ENCODE results near the gene RGS1. TPM values are rescaled to one million over a fixed set of nuclear protein-coding genes. Genes with fewer than 3 reads are reported as not detected.

Gene RGS1
- total RNA-seq, 2 donors from 2014 or later, result not detected

DNA sequence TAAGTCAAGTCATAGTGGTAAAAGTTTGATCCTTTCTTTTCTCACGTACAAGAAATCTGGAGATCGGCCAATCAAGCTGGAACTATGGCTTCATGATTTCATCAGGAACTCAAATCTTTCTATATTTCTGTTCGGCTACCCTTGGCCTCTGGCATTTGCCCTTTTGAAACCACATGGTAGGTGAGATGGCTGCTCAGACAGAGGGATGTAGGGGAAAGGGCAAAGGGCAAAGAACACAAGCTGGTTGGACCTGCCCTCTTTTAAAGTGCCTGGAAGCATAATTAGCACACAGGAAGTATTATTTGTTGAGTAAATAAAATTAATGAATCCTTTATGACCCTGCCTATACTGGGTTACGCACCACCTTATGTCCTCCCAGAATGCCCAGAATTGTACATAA lies 11.5 kb upstream of the RGS1 start:
- 82 to 94% methylated on average over 2 to 4 of the region's 4 CpGs for WGBS, 2 experiments (ENCODE audit: insufficient coverage in 1 of 2, insufficient read length in 1 of 2)
- no peak for TF ChIP-seq CTCF (conservative IDR thresholded peaks at IDR 0.05)
- H3K9me3 Mint-ChIP-seq, result peaks cover 2% of the 10 kb centered on the region

GRCh38 chr1:192565946-192566345 lies 9.6 kb upstream of the RGS1 start:
- H3K27me3 Mint-ChIP-seq (ENCODE audit: insufficient read depth), result peaks cover 71% of the 10 kb centered on the region
- peaks cover 16% of the 10 kb centered on the region for H3K9me3 Mint-ChIP-seq
- peaks cover 5% of the 10 kb centered on the region for H3K4me1 ChIP-seq (ENCODE audit: control insufficient read depth, insufficient read depth, low read length)
- H3K27ac Mint-ChIP-seq, result no peak overlapping the region
- 100% methylated on average over 1 of the region's 1 CpG; no CpG with 5 or more reads in 1 of the 2 experiments for WGBS, 2 experiments (ENCODE audit: insufficient coverage in 1 of 2, insufficient read length in 1 of 2)
- H3K4me3 Mint-ChIP-seq, result no peak overlapping the region
- H3K9ac ChIP-seq (ENCODE audit: extremely low read depth, low read length, poor library complexity, severe bottlenecking), result no peak overlapping the region
- H3K27ac ChIP-seq (ENCODE audit: low read depth, low read length), result no peak overlapping the region
- no peaks in the 10 kb centered on the region for H3K36me3 Mint-ChIP-seq (ENCODE audit: low read depth)
- no peak for DNase-seq
- H3K36me3 ChIP-seq (ENCODE audit: control insufficient read depth, insufficient read depth, low read length), result no peaks in the 10 kb centered on the region
- H3K9me3 ChIP-seq (ENCODE audit: control insufficient read depth, low read length), result peaks cover 14% of the 10 kb centered on the region
- H3K27me3 ChIP-seq (ENCODE audit: control insufficient read depth, insufficient read depth, low read length, poor library complexity, severe bottlenecking), result peaks cover 49% of the 10 kb centered on the region
- TF ChIP-seq CTCF (conservative IDR thresholded peaks at IDR 0.05), result no peak
- H3K4me3 ChIP-seq (ENCODE audit: low read length), result no peak overlapping the region
- peaks cover 29% of the 10 kb centered on the region for H3K4me1 Mint-ChIP-seq

More for the DNA sequence above, 11.5 kb upstream of the RGS1 start:
- H3K36me3 ChIP-seq (ENCODE audit: control insufficient read depth, insufficient read depth, low read length), result no peaks in the 10 kb centered on the region
- peaks cover 5% of the 10 kb centered on the region for H3K4me1 ChIP-seq (ENCODE audit: control insufficient read depth, insufficient read depth, low read length)
- H3K27me3 ChIP-seq (ENCODE audit: control insufficient read depth, insufficient read depth, low read length, poor library complexity, severe bottlenecking), result peaks cover 59% of the 10 kb centered on the region
- H3K9me3 ChIP-seq (ENCODE audit: control insufficient read depth, low read length), result peaks cover 2% of the 10 kb centered on the region
- Mint-ChIP-seq H3K4me1 (peaks cover 34% of the 10 kb centered on the region), H3K27me3 (ENCODE audit: insufficient read depth) (peaks cover 72% of the 10 kb centered on the region), H3K27ac (no peak overlapping the region), H3K36me3 (ENCODE audit: low read depth) (no peaks in the 10 kb centered on the region), H3K4me3 (no peak overlapping the region)
- no peak overlapping the region for H3K9ac ChIP-seq (ENCODE audit: extremely low read depth, low read length, poor library complexity, severe bottlenecking)
- no peak overlapping the region for H3K27ac ChIP-seq (ENCODE audit: low read depth, low read length)
- DNase-seq, result no peak
- no peak overlapping the region for H3K4me3 ChIP-seq (ENCODE audit: low read length)

DNA sequence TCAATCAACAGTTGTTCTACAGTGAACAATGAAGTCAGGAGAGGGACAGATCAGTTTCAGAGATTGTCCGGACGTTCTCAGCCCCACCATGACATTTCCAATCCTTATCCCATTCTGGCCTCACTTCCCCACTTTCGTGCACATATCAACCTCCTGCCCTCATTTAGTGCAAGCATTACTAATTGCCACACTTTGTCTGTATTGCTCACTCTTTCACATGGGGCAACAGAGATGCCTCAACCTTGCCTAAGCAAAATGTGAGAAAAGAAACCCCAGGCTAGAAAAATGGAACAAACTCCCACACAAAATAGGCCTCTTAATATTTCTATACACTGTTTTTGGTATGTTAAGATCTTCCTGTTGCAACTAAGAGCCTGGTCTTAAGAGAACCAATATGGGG lies 8.9 kb upstream of the RGS1 start:
- Histone ChIP-seq H3K9me3 (ENCODE audit: control insufficient read depth, low read length) (peaks cover 14% of the 10 kb centered on the region), H3K4me3 (ENCODE audit: low read length) (no peak overlapping the region), H3K9ac (ENCODE audit: extremely low read depth, low read length, poor library complexity, severe bottlenecking) (no peak overlapping the region), H3K27me3 (ENCODE audit: control insufficient read depth, insufficient read depth, low read length, poor library complexity, severe bottlenecking) (peaks cover 44% of the 10 kb centered on the region), H3K27ac (ENCODE audit: low read depth, low read length) (no peak overlapping the region), H3K36me3 (ENCODE audit: control insufficient read depth, insufficient read depth, low read length) (no peaks in the 10 kb centered on the region), H3K4me1 (ENCODE audit: control insufficient read depth, insufficient read depth, low read length) (peaks cover 5% of the 10 kb centered on the region)
- H3K36me3 Mint-ChIP-seq (ENCODE audit: low read depth), result no peaks in the 10 kb centered on the region
- DNase-seq, result no peak
- no peak for TF ChIP-seq CTCF (conservative IDR thresholded peaks at IDR 0.05)
- peaks cover 21% of the 10 kb centered on the region for H3K9me3 Mint-ChIP-seq
- no peak overlapping the region for H3K4me3 Mint-ChIP-seq
- WGBS, 2 experiments (ENCODE audit: insufficient coverage in 1 of 2, insufficient read length in 1 of 2), result 67 to 90% methylated on average over 3 of the region's 3 CpGs
- H3K4me1 Mint-ChIP-seq, result peaks cover 30% of the 10 kb centered on the region
- H3K27ac Mint-ChIP-seq, result no peak overlapping the region
- peaks cover 69% of the 10 kb centered on the region for H3K27me3 Mint-ChIP-seq (ENCODE audit: insufficient read depth)

Data from endodermal cell (in vitro differentiated cells).